ENCODE results near the gene ZNF107.

Gene ZNF107

GRCh38 chr7:64665980-64666662 is at the start of gene ZNF107:
ZNF107 (plus strand) TSS chr7:64666133; CDS start chr7:64666283, 150 bp downstream.
- peak; percentile 33 to 97 (median 88) for DNase-seq

GRCh38 chr7:64618785-64619456 is 47.0 kb upstream of the ZNF107 start:
- DNase-seq: peak in 5 of 56 donors; percentile 1 to 55 (median 3)

- no peak for DNase-seq
Observed at GRCh38 chr7:64619705-64620104, 46.2 kb upstream of the ZNF107 start.

GRCh38 chr7:64621656-64622055 is 44.3 kb upstream of the ZNF107 start:
- DNase-seq: no peak

GRCh38 chr7:64625114-64626082 is 40.5 kb upstream of the ZNF107 start:
- no peak for DNase-seq

- no peak for DNase-seq
Observed at GRCh38 chr7:64626083-64626469, 39.9 kb upstream of the ZNF107 start.

- DNase-seq: no peak
Observed at GRCh38 chr7:64626557-64626956, 39.4 kb upstream of the ZNF107 start.

GRCh38 chr7:64628192-64628591 is 37.7 kb upstream of the ZNF107 start:
- no peak for DNase-seq

GRCh38 chr7:64628721-64629120 is 37.2 kb upstream of the ZNF107 start:
- no peak for DNase-seq

GRCh38 chr7:64630496-64630895 is 35.4 kb upstream of the ZNF107 start:
- peak in 1 of 56 donors; percentile 4 for DNase-seq

- no peak for DNase-seq
Observed at GRCh38 chr7:64632029-64632428, 33.9 kb upstream of the ZNF107 start.

GRCh38 chr7:64633401-64633800 is 32.5 kb upstream of the ZNF107 start:
- DNase-seq: no peak

- no peak for DNase-seq
Observed at GRCh38 chr7:64634406-64635062, 31.4 kb upstream of the ZNF107 start.

GRCh38 chr7:64636386-64636785 is 29.5 kb upstream of the ZNF107 start:
- DNase-seq: no peak

GRCh38 chr7:64637521-64638445 is 28.1 kb upstream of the ZNF107 start:
- DNase-seq: no peak

GRCh38 chr7:64638822-64639221 is 27.1 kb upstream of the ZNF107 start:
- DNase-seq: no peak

- no peak for DNase-seq
Observed at GRCh38 chr7:64639267-64640001, 26.5 kb upstream of the ZNF107 start.

- DNase-seq: no peak
Observed at GRCh38 chr7:64640504-64640903, 25.4 kb upstream of the ZNF107 start.

GRCh38 chr7:64642046-64642445 is 23.9 kb upstream of the ZNF107 start:
- DNase-seq: no peak

All from amygdala (tissue), 56 donors.